ENCODE measurements around the gene RBPJL. TPM values are rescaled to one million over a fixed set of nuclear protein-coding genes. Genes with fewer than 3 reads are reported as not detected.

RBPJL gene
- total RNA-seq, 4 donors from 2014 or later = not detected

- TF ChIP-seq POLR2A (IDR thresholded peaks at IDR 0.05) (no peak), CTCF (IDR thresholded peaks at IDR 0.05) (no peak)
Observed at GRCh38 chr20:45263556-45264266, 42.9 kb upstream of the RBPJL start.

GRCh38 chr20:45266977-45267376 is 39.7 kb upstream of the RBPJL start:
- intact Hi-C loops (cut with DNase I; ENCODE audit: low total_unique reads) = no loop called here
- Histone ChIP-seq H3K4me3 (no peak overlapping the region), H3K27me3 (peaks cover 0 to 5% of the 10 kb centered on the region in 2 donors), H3K36me3 (no peaks in the 10 kb centered on the region), H3K4me1 (no peaks in the 10 kb centered on the region), H3K27ac (no peak overlapping the region), H3K9me3 (no peaks in the 10 kb centered on the region)
- no peak for DNase-seq
- TF ChIP-seq POLR2A (IDR thresholded peaks at IDR 0.05) (no peak), CTCF (IDR thresholded peaks at IDR 0.05) (no peak)

More at GRCh38 chr20:45263556-45264266, 42.9 kb upstream of the RBPJL start:
- intact Hi-C loops (cut with DNase I; ENCODE audit: low total_unique reads) = no loop called here
- Histone ChIP-seq H3K27me3 (peaks cover 0 to 5% of the 10 kb centered on the region in 2 donors), H3K9me3 (no peaks in the 10 kb centered on the region), H3K36me3 (no peaks in the 10 kb centered on the region), H3K4me3 (no peak overlapping the region), H3K4me1 (no peaks in the 10 kb centered on the region), H3K27ac (no peak overlapping the region)
- DNase-seq = no peak

DNA sequence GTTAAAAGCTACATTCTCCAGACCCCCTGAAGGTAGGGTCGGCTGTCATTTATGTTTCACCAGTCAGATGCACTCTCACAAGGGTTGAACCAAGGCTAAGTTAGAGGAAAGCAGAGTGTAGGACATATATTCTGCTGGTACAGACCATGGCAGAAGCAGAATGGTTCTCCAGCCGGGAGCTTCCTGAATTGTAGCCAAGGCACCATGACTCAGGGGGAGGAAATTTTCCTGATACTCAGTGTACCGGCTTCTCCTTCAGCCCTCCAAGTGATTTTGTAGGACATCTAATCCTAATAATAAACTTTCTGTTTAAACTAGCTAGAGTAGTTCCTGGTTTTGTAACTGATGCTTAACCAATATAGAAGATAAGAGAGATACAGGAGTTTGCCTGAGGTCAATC is 38.1 kb upstream of the RBPJL start:
- H3K27ac ChIP-seq = no peak overlapping the region
- intact Hi-C loops (cut with DNase I; ENCODE audit: low total_unique reads) = no loop called here
- no peak overlapping the region for H3K4me3 ChIP-seq
- H3K4me1 ChIP-seq = no peaks in the 10 kb centered on the region
- H3K9me3 ChIP-seq = no peaks in the 10 kb centered on the region
- TF ChIP-seq CTCF (IDR thresholded peaks at IDR 0.05) (no peak), POLR2A (IDR thresholded peaks at IDR 0.05) (no peak)
- no peaks in the 10 kb centered on the region for H3K36me3 ChIP-seq
- H3K27me3 ChIP-seq = peaks cover 0 to 5% of the 10 kb centered on the region in 2 donors
- no peak for DNase-seq

DNA sequence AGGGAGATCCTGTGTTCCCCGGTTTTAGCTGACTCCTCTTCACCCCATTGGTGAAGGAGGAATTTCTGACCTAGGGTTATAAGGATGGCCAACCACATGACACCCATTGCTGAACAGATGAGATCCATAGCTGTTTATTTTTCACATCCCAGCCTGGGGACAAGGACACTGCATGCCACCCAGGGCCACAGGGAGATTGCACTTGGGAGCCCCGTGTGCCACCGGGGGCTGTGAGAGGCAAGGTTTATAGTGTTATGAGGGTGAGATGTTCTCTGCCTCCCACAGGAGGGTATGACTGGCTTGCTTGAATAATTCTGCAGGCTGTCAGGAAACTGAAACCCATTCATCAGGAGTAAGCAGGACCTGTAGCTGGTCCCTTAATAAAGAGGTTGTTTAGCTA is 37.6 kb upstream of the RBPJL start:
- no peak for DNase-seq
- intact Hi-C loops (cut with DNase I; ENCODE audit: low total_unique reads) = no loop called here
- Histone ChIP-seq H3K27me3 (peaks cover 0 to 5% of the 10 kb centered on the region in 2 donors), H3K9me3 (no peaks in the 10 kb centered on the region), H3K27ac (no peak overlapping the region), H3K4me3 (no peak overlapping the region), H3K36me3 (no peaks in the 10 kb centered on the region), H3K4me1 (no peaks in the 10 kb centered on the region)
- TF ChIP-seq POLR2A (IDR thresholded peaks at IDR 0.05) (no peak), CTCF (IDR thresholded peaks at IDR 0.05) (no peak)

DNA sequence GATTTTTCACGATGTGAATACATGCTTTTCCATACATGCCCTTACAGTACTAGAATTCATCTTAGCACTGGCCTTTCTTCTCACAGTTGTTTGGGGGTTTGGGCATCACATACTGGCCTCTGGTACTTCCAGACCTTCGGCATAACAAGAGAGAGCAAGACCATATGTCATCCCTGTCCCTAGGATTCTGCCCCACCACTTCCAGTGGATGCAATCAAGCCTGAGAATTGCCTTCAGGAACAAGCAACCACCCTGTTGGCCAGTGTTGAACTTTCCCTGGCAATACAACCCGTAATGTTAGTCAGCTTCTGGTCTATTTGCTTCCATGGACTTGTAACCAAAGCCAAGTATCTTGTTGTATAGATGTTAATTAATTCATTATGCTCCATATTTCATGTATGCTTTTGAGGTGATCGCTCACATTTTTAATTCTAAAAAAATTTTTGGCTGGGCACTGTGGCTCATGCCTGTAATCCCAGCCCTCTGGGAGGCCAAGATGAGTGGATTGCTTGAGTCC is 36.8 kb upstream of the RBPJL start:
- Histone ChIP-seq H3K4me3 (no peak overlapping the region), H3K36me3 (no peaks in the 10 kb centered on the region), H3K27me3 (peaks cover 0 to 5% of the 10 kb centered on the region in 2 donors), H3K27ac (no peak overlapping the region), H3K4me1 (no peaks in the 10 kb centered on the region), H3K9me3 (no peaks in the 10 kb centered on the region)
- intact Hi-C loops (cut with DNase I; ENCODE audit: low total_unique reads) = no loop called here
- no peak for DNase-seq
- TF ChIP-seq POLR2A (IDR thresholded peaks at IDR 0.05) (no peak), CTCF (IDR thresholded peaks at IDR 0.05) (no peak)

Data from uterus (tissue), 4 donors.